Measurements from ENCODE around the gene FNDC10.

- TF ChIP-seq WRNIP1 (IDR thresholded peaks at IDR 0.05; ENCODE audit: borderline replicate concordance, low read depth, low read length) (no peak), POLR2A (IDR thresholded peaks at IDR 0.05; ENCODE audit: low read depth, low read length) (no peak), POLR2AphosphoS5 (IDR thresholded peaks at IDR 0.05; ENCODE audit: low read length) (no peak), BCLAF1 (IDR thresholded peaks at IDR 0.05) (no peak), ZBTB33 (IDR thresholded peaks at IDR 0.05) (no peak), EZH2 (IDR thresholded peaks at IDR 0.05; ENCODE audit: borderline replicate concordance, control insufficient read depth, low read depth, low read length) (no peak), MAX (IDR thresholded peaks at IDR 0.05; ENCODE audit: low read depth, low read length) (no peak), PKNOX1 (IDR thresholded peaks at IDR 0.05) (no peak), CTCF (IDR thresholded peaks at IDR 0.05 in 2 of 3, conservative IDR thresholded peaks at IDR 0.05 in 1 of 3; ENCODE audit: control insufficient read depth in 2 of 3, extremely low read depth in 1 of 3, insufficient read depth in 1 of 3, low read depth in 3 of 3, low read length in 3 of 3) (no peak)
Observed at GRCh38 chr1:1630965-1631781, 31.2 kb upstream of the FNDC10 start.
